NCI-H345 (cell line): Measurements from ENCODE around the gene RNF121.
A peak's percentile ranks its signal among the peaks of the same experiment; 100 is the strongest.

Experiments
- DNase-seq: peaks from one replicate; lab custom pipeline; 2025; lab: John Stamatoyannopoulos, UW

The RNF121 gene

GRCh38 chr11:72006309-72007088 is 77.7 kb downstream of the RNF121 start:
- no peak for DNase-seq

- no peak for DNase-seq
These were observed 78.2 kb downstream of the RNF121 start for GRCh38 chr11:72007089-72007476.

GRCh38 chr11:72007587-72007986 is 78.7 kb downstream of the RNF121 start:
- no peak for DNase-seq

GRCh38 chr11:72008728-72009127 is 79.9 kb downstream of the RNF121 start:
- no peak for DNase-seq

GRCh38 chr11:72009156-72009555 is 80.3 kb downstream of the RNF121 start:
- no peak for DNase-seq

- DNase-seq = no peak
These were observed 81.8 kb downstream of the RNF121 start for GRCh38 chr11:72010529-72011233.

- no peak for DNase-seq
These were observed 83.3 kb downstream of the RNF121 start for GRCh38 chr11:72012091-72012630.

GRCh38 chr11:72012897-72013721 is 84.3 kb downstream of the RNF121 start:
- DNase-seq = no peak

- DNase-seq = no peak
These were observed 85.2 kb downstream of the RNF121 start for GRCh38 chr11:72013765-72014711.

- no peak for DNase-seq
These were observed 86.0 kb downstream of the RNF121 start for GRCh38 chr11:72014761-72015320.

GRCh38 chr11:72015511-72016061 is 86.7 kb downstream of the RNF121 start:
- DNase-seq = no peak

- no peak for DNase-seq
These were observed 89.3 kb downstream of the RNF121 start for GRCh38 chr11:72018171-72018570.

- DNase-seq = no peak
These were observed 94.5 kb downstream of the RNF121 start for GRCh38 chr11:72023335-72023734.

- no peak for DNase-seq
These were observed 95.4 kb downstream of the RNF121 start for GRCh38 chr11:72024069-72024754.

GRCh38 chr11:72026090-72026489 is 97.2 kb downstream of the RNF121 start:
- DNase-seq = no peak

GRCh38 chr11:72030472-72031045 is 101.7 kb downstream of the RNF121 start:
- DNase-seq = no peak

GRCh38 chr11:72036687-72037086 is 107.8 kb downstream of the RNF121 start:
- no peak for DNase-seq

GRCh38 chr11:72037554-72038311 is 108.9 kb downstream of the RNF121 start:
- peak; percentile 53 for DNase-seq

- no peak for DNase-seq
These were observed 109.6 kb downstream of the RNF121 start for GRCh38 chr11:72038491-72038890.
